Coronary artery (tissue), 2 donors: Measurements from ENCODE around the gene DCAF4.
A peak's percentile ranks its signal among the peaks of the same experiment; 100 is the strongest.

Source experiments
- DNase-seq: peaks from one replicate; pipeline ENCODE4 v3.0.0-alpha.2; 2017; ENCODE audit warnings: low spot score
- H3K27ac ChIP-seq, 2 donors: fragments of 200-600 bp; sonication (generic); one replicate each; pipeline ENCODE4 v1.5.1; 2016 to 2019
- H3K4me3 ChIP-seq: fragments of 200-600 bp; sonication (generic); 2 replicates; pipeline ENCODE4 v1.5.1; 2016; ENCODE audit warnings: mild to moderate bottlenecking, moderate library complexity
- TF ChIP-seq, protein P1 (sequence below): fragments of 200-600 bp; sonication (generic); IDR thresholded peaks from one replicate; pipeline ENCODE4 v1.5.1; 2019; ENCODE audit warnings: antibody characterized with exemption

The DCAF4 gene

DNA sequence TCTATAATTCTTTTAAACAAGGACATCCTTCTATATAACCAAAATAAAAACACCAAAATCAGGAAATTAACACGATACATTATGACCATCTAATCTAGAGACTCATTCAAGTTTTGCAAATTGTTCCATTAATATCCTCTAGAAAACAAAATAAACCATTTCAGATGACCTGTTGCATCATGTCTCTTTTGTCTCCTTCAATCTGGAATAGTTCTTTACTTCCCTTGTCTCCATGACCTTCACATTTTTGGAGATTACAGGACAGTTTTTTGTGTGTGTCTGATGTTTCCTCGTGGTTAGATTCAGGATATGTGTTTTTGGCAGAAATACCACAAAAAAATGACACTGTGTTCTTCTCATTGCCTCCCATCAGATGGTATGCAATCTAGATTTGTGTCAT is 12.5 kb upstream of the DCAF4 start:
- no peak for DNase-seq
- TF ChIP-seq, protein P1, sequence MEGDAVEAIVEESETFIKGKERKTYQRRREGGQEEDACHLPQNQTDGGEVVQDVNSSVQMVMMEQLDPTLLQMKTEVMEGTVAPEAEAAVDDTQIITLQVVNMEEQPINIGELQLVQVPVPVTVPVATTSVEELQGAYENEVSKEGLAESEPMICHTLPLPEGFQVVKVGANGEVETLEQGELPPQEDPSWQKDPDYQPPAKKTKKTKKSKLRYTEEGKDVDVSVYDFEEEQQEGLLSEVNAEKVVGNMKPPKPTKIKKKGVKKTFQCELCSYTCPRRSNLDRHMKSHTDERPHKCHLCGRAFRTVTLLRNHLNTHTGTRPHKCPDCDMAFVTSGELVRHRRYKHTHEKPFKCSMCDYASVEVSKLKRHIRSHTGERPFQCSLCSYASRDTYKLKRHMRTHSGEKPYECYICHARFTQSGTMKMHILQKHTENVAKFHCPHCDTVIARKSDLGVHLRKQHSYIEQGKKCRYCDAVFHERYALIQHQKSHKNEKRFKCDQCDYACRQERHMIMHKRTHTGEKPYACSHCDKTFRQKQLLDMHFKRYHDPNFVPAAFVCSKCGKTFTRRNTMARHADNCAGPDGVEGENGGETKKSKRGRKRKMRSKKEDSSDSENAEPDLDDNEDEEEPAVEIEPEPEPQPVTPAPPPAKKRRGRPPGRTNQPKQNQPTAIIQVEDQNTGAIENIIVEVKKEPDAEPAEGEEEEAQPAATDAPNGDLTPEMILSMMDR: no peak
- H3K27ac ChIP-seq: no peak overlapping the region
- no peak overlapping the region for H3K4me3 ChIP-seq

DNA sequence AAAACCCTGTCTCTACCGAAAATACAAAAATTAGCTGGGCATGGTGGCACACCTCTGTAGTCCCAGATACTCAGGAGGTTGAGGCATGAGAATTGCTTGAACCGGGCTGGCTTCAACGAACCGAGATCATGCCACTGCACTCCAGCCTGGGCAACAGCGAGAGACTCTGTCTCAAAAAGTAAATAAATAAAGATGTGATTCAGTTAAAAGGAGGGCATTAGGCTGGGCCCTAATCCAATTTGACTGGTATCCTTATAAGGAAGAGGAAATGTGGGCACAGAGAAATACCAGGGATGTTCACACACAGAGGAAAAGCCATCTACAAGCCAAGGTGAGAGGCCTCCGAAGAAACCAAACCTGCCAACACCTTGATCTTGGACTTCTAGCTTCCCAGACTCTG is 10.1 kb upstream of the DCAF4 start:
- no peak for DNase-seq
- peak overlapping the region; percentile 68 to 76 for H3K27ac ChIP-seq
- TF ChIP-seq, protein P1: no peak
- no peak overlapping the region for H3K4me3 ChIP-seq

GRCh38 chr14:72917094-72917802 is 9.0 kb upstream of the DCAF4 start:
- TF ChIP-seq, protein P1: no peak
- DNase-seq: no peak
- Histone ChIP-seq H3K27ac (peak overlapping the region in 1 of 2 donors; percentile 17), H3K4me3 (no peak overlapping the region)

GRCh38 chr14:72920008-72920407 is 6.3 kb upstream of the DCAF4 start:
- Histone ChIP-seq H3K4me3 (no peak overlapping the region), H3K27ac (no peak overlapping the region)
- TF ChIP-seq, protein P1: no peak
- DNase-seq: no peak

GRCh38 chr14:72921396-72921795 is 4.9 kb upstream of the DCAF4 start:
- no peak for DNase-seq
- no peak overlapping the region for H3K4me3 ChIP-seq
- TF ChIP-seq, protein P1: no peak
- no peak overlapping the region for H3K27ac ChIP-seq

DNA sequence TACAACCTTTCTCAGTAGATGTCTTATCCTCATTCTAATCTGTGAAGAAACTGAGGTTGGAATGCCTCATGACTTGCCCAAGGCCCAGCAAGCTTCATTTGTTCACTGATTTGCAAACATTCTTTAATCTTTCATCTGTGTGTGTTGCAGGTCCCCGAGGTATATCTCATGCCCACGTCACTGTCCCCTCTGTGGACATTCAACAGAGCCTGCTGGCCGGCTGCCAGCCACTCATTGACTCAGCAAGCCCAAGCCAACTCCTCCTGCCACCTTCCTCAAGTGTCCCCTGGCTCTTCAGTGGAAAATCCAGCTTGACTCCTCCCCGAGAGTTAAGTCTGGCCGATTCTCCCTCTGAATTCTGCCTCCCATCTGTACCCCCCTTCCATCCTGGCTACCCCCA is 1.9 kb upstream of the DCAF4 start:
- no peak overlapping the region for H3K4me3 ChIP-seq
- DNase-seq: no peak
- H3K27ac ChIP-seq: no peak overlapping the region
- TF ChIP-seq, protein P1: no peak

DNA sequence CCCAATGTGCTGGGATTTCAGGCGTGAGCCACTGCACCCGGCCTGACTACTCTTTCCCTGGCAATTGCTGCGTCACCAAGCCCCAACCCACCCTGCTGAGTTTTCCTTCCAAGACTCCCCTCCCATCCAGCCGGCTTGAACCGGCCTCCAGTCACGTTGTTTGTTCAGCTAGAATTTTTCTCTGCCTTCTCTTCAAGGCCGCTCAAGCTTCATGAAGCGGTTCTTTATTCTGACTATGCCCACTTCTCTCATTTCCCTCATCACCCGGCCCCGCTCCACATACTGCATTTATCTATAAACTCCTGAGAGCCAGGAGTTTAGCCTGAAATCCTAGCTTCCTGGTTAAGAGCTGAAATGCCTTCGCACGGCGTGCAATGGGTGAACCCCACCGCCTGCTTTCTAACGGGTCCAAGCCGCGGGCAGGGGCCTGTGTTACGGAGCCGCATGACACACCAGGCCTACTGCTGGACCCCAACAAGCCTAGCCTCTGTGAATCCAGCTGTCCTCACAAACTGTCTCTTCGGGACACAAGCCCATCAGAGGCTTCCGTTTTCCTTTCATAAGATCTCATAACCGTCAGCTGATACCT is 999 bp upstream of the DCAF4 start:
- TF ChIP-seq, protein P1: no peak
- DNase-seq: no peak
- H3K27ac ChIP-seq: peak overlapping the region; percentile 54 to 61
- peak overlapping the region; percentile 98 for H3K4me3 ChIP-seq
